Mucosa of stomach (tissue), 1 donor: ENCODE measurements around the gene PTPN22.
"Not testable (repeated sequence)": the region's sequence is repeated elsewhere in the genome, so short reads cannot be mapped to it uniquely, and the experiment has no call there.

Source experiments
- H3K27me3 ChIP-seq: one replicate; pipeline ENCODE4 v1.7.0; 2013; ENCODE audit warnings: mild to moderate bottlenecking, low read length; ENCODE audit not compliant: control insufficient read depth, insufficient read depth
- H3K36me3 ChIP-seq: one replicate; pipeline ENCODE4 v1.7.0; 2013; ENCODE audit warnings: low read length; ENCODE audit not compliant: control insufficient read depth, insufficient read depth
- H3K4me1 ChIP-seq: one replicate; pipeline ENCODE4 v1.7.0; 2013; ENCODE audit warnings: mild to moderate bottlenecking, low read length; ENCODE audit not compliant: control insufficient read depth, insufficient read depth
- H3K4me3 ChIP-seq: one replicate; pipeline ENCODE4 v1.7.0; 2013; ENCODE audit warnings: low read length
- H3K9ac ChIP-seq: one replicate; pipeline ENCODE4 v1.7.0; 2013; ENCODE audit warnings: mild to moderate bottlenecking, low read length, moderate library complexity
- H3K9me3 ChIP-seq: one replicate; pipeline ENCODE4 v1.7.0; 2013; ENCODE audit warnings: mild to moderate bottlenecking, low read length, moderate library complexity; ENCODE audit not compliant: control insufficient read depth
- donor health status: Pancreatic carcinoma.

The PTPN22 gene

GRCh38 chr1:113857776-113858175 lies 13.7 kb downstream of the PTPN22 start:
- no peak overlapping the region for H3K9ac ChIP-seq
- H3K4me3 ChIP-seq: no peak overlapping the region

GRCh38 chr1:113856401-113856790 lies 15.1 kb downstream of the PTPN22 start:
- Histone ChIP-seq H3K4me3 (no peak overlapping the region), H3K9ac (no peak overlapping the region), H3K9me3 (no peaks in the 10 kb centered on the region), H3K36me3 (no peaks in the 10 kb centered on the region), H3K4me1 (no peaks in the 10 kb centered on the region), H3K27me3 (no peaks in the 10 kb centered on the region)

More at GRCh38 chr1:113857776-113858175, 13.7 kb downstream of the PTPN22 start:
- Histone ChIP-seq H3K9me3 (no peaks in the 10 kb centered on the region), H3K36me3 (no peaks in the 10 kb centered on the region), H3K27me3 (no peaks in the 10 kb centered on the region), H3K4me1 (no peaks in the 10 kb centered on the region)

- Histone ChIP-seq H3K4me1 (no peaks in the 10 kb centered on the region), H3K4me3 (no peak overlapping the region), H3K9ac (no peak overlapping the region), H3K9me3 (no peaks in the 10 kb centered on the region), H3K27me3 (no peaks in the 10 kb centered on the region), H3K36me3 (no peaks in the 10 kb centered on the region)
These were observed 15.7 kb downstream of the PTPN22 start for GRCh38 chr1:113855630-113856400.

GRCh38 chr1:113854234-113854633 lies 17.3 kb downstream of the PTPN22 start:
- H3K4me3 ChIP-seq: no peak overlapping the region
- no peaks in the 10 kb centered on the region for H3K36me3 ChIP-seq
- H3K9ac ChIP-seq: no peak overlapping the region
- no peaks in the 10 kb centered on the region for H3K4me1 ChIP-seq
- H3K27me3 ChIP-seq: no peaks in the 10 kb centered on the region
- H3K9me3 ChIP-seq: no peaks in the 10 kb centered on the region

- H3K9me3 ChIP-seq, H3K9ac ChIP-seq, H3K4me1 ChIP-seq, H3K4me3 ChIP-seq, H3K27me3 ChIP-seq, H3K36me3 ChIP-seq: not testable (repeated sequence)
These were observed 18.8 kb downstream of the PTPN22 start for GRCh38 chr1:113852694-113853093.

- Histone ChIP-seq H3K36me3 (no peaks in the 10 kb centered on the region), H3K9me3 (no peaks in the 10 kb centered on the region), H3K4me3 (no peak overlapping the region), H3K4me1 (no peaks in the 10 kb centered on the region), H3K9ac (no peak overlapping the region), H3K27me3 (no peaks in the 10 kb centered on the region)
These were observed 21.2 kb downstream of the PTPN22 start for GRCh38 chr1:113850127-113850796.

GRCh38 chr1:113849072-113849471 lies 22.4 kb downstream of the PTPN22 start:
- Histone ChIP-seq H3K4me1 (no peaks in the 10 kb centered on the region), H3K4me3 (no peak overlapping the region), H3K27me3 (no peaks in the 10 kb centered on the region), H3K9me3 (no peaks in the 10 kb centered on the region), H3K36me3 (no peaks in the 10 kb centered on the region), H3K9ac (no peak overlapping the region)

- H3K4me1 ChIP-seq: no peaks in the 10 kb centered on the region
- H3K27me3 ChIP-seq: no peaks in the 10 kb centered on the region
- no peak overlapping the region for H3K9ac ChIP-seq
- H3K36me3 ChIP-seq: no peaks in the 10 kb centered on the region
- H3K9me3 ChIP-seq: no peaks in the 10 kb centered on the region
- H3K4me3 ChIP-seq: no peak overlapping the region
These were observed 25.0 kb downstream of the PTPN22 start for GRCh38 chr1:113846391-113847035.

GRCh38 chr1:113836534-113836933 lies 35.0 kb downstream of the PTPN22 start:
- no peaks in the 10 kb centered on the region for H3K9me3 ChIP-seq
- no peaks in the 10 kb centered on the region for H3K4me1 ChIP-seq
- no peaks in the 10 kb centered on the region for H3K27me3 ChIP-seq

GRCh38 chr1:113835686-113836290 lies 35.7 kb downstream of the PTPN22 start:
- Histone ChIP-seq H3K4me1 (no peaks in the 10 kb centered on the region), H3K4me3 (no peak overlapping the region), H3K27me3 (no peaks in the 10 kb centered on the region), H3K9me3 (no peaks in the 10 kb centered on the region), H3K36me3 (no peaks in the 10 kb centered on the region), H3K9ac (no peak overlapping the region)

More at GRCh38 chr1:113836534-113836933, 35.0 kb downstream of the PTPN22 start:
- no peak overlapping the region for H3K4me3 ChIP-seq
- no peak overlapping the region for H3K9ac ChIP-seq
- H3K36me3 ChIP-seq: no peaks in the 10 kb centered on the region

GRCh38 chr1:113834716-113835115 lies 36.8 kb downstream of the PTPN22 start:
- H3K4me3 ChIP-seq: no peak overlapping the region
- H3K27me3 ChIP-seq: no peaks in the 10 kb centered on the region
- H3K36me3 ChIP-seq: no peaks in the 10 kb centered on the region
- no peaks in the 10 kb centered on the region for H3K9me3 ChIP-seq
- H3K4me1 ChIP-seq: no peaks in the 10 kb centered on the region
- no peak overlapping the region for H3K9ac ChIP-seq

GRCh38 chr1:113830039-113830438 lies 41.5 kb downstream of the PTPN22 start:
- no peaks in the 10 kb centered on the region for H3K36me3 ChIP-seq
- H3K4me1 ChIP-seq: no peaks in the 10 kb centered on the region
- no peaks in the 10 kb centered on the region for H3K9me3 ChIP-seq
- no peak overlapping the region for H3K4me3 ChIP-seq
- H3K27me3 ChIP-seq: no peaks in the 10 kb centered on the region
- no peak overlapping the region for H3K9ac ChIP-seq
